Measurements from ENCODE around the gene SPDYE3.
"Not testable (repeated sequence)": the region's sequence is repeated elsewhere in the genome, so short reads cannot be mapped to it uniquely, and the experiment has no call there.

Gene SPDYE3

GRCh38 chr7:100348805-100349204 is 41.3 kb downstream of the SPDYE3 start:
- in situ Hi-C loops (cut with HindIII; ENCODE audit: low sequenced_read_pairs) = no loop called here

- in situ Hi-C loops (cut with HindIII; ENCODE audit: low sequenced_read_pairs) = no loop called here
Measured at GRCh38 chr7:100349757-100350156, 42.3 kb downstream of the SPDYE3 start.

- in situ Hi-C loops (cut with HindIII; ENCODE audit: low sequenced_read_pairs) = no loop called here
Measured at GRCh38 chr7:100351657-100352058, 44.2 kb downstream of the SPDYE3 start.

- in situ Hi-C loops (cut with HindIII; ENCODE audit: low sequenced_read_pairs) = not testable (repeated sequence)
Measured at GRCh38 chr7:100352230-100352781, 44.8 kb downstream of the SPDYE3 start.

- in situ Hi-C loops (cut with HindIII; ENCODE audit: low sequenced_read_pairs) = no loop called here
Measured at GRCh38 chr7:100352984-100353684, 45.6 kb downstream of the SPDYE3 start.

GRCh38 chr7:100353685-100354330 is 46.3 kb downstream of the SPDYE3 start:
- in situ Hi-C loops (cut with HindIII; ENCODE audit: low sequenced_read_pairs) = no loop called here

- in situ Hi-C loops (cut with HindIII; ENCODE audit: low sequenced_read_pairs) = no loop called here
Measured at GRCh38 chr7:100356416-100357068, 49.0 kb downstream of the SPDYE3 start.

GRCh38 chr7:100357131-100357561 is 49.6 kb downstream of the SPDYE3 start:
- in situ Hi-C loops (cut with HindIII; ENCODE audit: low sequenced_read_pairs) = no loop called here

GRCh38 chr7:100358027-100358856 is 50.7 kb downstream of the SPDYE3 start, which contains the start of gene PILRB:
Gene PILRB, plus strand, starts transcription at chr7:100358117. Its CDS starts 186 bp downstream, at chr7:100358303.
- in situ Hi-C loops (cut with HindIII; ENCODE audit: low sequenced_read_pairs) = no loop called here

- in situ Hi-C loops (cut with HindIII; ENCODE audit: low sequenced_read_pairs) = no loop called here
Measured at GRCh38 chr7:100358857-100359212, 51.3 kb downstream of the SPDYE3 start.

GRCh38 chr7:100360135-100360854 is 52.8 kb downstream of the SPDYE3 start:
- in situ Hi-C loops (cut with HindIII; ENCODE audit: low sequenced_read_pairs) = no loop called here

- in situ Hi-C loops (cut with HindIII; ENCODE audit: low sequenced_read_pairs) = no loop called here
Measured at GRCh38 chr7:100363098-100363497, 55.6 kb downstream of the SPDYE3 start.

- in situ Hi-C loops (cut with HindIII; ENCODE audit: low sequenced_read_pairs) = not testable (repeated sequence)
Measured at GRCh38 chr7:100363797-100364196, 56.3 kb downstream of the SPDYE3 start.

- in situ Hi-C loops (cut with HindIII; ENCODE audit: low sequenced_read_pairs) = no loop called here
Measured at GRCh38 chr7:100364480-100364879, 57.0 kb downstream of the SPDYE3 start.

GRCh38 chr7:100365998-100366367 is 58.5 kb downstream of the SPDYE3 start:
- in situ Hi-C loops (cut with HindIII; ENCODE audit: low sequenced_read_pairs) = not testable (repeated sequence)

- in situ Hi-C loops (cut with HindIII; ENCODE audit: low sequenced_read_pairs) = no loop called here
Measured at GRCh38 chr7:100366411-100367250, 59.1 kb downstream of the SPDYE3 start.

- in situ Hi-C loops (cut with HindIII; ENCODE audit: low sequenced_read_pairs) = no loop called here
Measured at GRCh38 chr7:100367251-100367620, 59.7 kb downstream of the SPDYE3 start.

- in situ Hi-C loops (cut with HindIII; ENCODE audit: low sequenced_read_pairs) = no loop called here
Measured at GRCh38 chr7:100367676-100368613, 60.4 kb downstream of the SPDYE3 start.

Data from DLD1 (cell line).